Measurements from ENCODE around the gene TTYH1. TPM values are rescaled to one million over a fixed set of nuclear protein-coding genes. Genes with fewer than 3 reads are reported as not detected.

The TTYH1 gene

GRCh38 chr19:54480051-54480450 lies 64.8 kb downstream of the TTYH1 start:
- no peaks in the 10 kb centered on the region for H3K4me1 ChIP-seq (ENCODE audit: control insufficient read depth, insufficient read depth, low read length)
- no peak overlapping the region for H3K4me2 ChIP-seq (ENCODE audit: low read length)
- H3K27me3 ChIP-seq (ENCODE audit: control insufficient read depth, insufficient read depth, low read length), result peaks cover 6% of the 10 kb centered on the region
- H3K36me3 ChIP-seq (ENCODE audit: insufficient read depth, low read length), result no peaks in the 10 kb centered on the region
- H3K9me3 ChIP-seq (replicated peaks; ENCODE audit: low read length), result no peaks in the 10 kb centered on the region
- H3K4me3 ChIP-seq (ENCODE audit: low read length), result no peak overlapping the region
- no peak overlapping the region for H3K9ac ChIP-seq (ENCODE audit: low read depth, low read length)

GRCh38 chr19:54481326-54481930 lies 66.2 kb downstream of the TTYH1 start:
- no peak overlapping the region for H3K4me3 ChIP-seq (ENCODE audit: low read length)
- no peaks in the 10 kb centered on the region for H3K9me3 ChIP-seq (replicated peaks; ENCODE audit: low read length)
- H3K9ac ChIP-seq (ENCODE audit: low read depth, low read length), result no peak overlapping the region
- H3K4me1 ChIP-seq (ENCODE audit: control insufficient read depth, insufficient read depth, low read length), result no peaks in the 10 kb centered on the region
- no peaks in the 10 kb centered on the region for H3K36me3 ChIP-seq (ENCODE audit: insufficient read depth, low read length)
- H3K27me3 ChIP-seq (ENCODE audit: control insufficient read depth, insufficient read depth, low read length), result peaks cover 6% of the 10 kb centered on the region
- peak overlapping the region; percentile 25 for H3K4me2 ChIP-seq (ENCODE audit: low read length)

GRCh38 chr19:54482889-54483288 lies 67.6 kb downstream of the TTYH1 start:
- Histone ChIP-seq H3K27me3 (ENCODE audit: control insufficient read depth, insufficient read depth, low read length) (peaks cover 2% of the 10 kb centered on the region), H3K4me2 (ENCODE audit: low read length) (no peak overlapping the region), H3K9ac (ENCODE audit: low read depth, low read length) (no peak overlapping the region), H3K9me3 (replicated peaks; ENCODE audit: low read length) (no peaks in the 10 kb centered on the region), H3K4me1 (ENCODE audit: control insufficient read depth, insufficient read depth, low read length) (no peaks in the 10 kb centered on the region), H3K4me3 (ENCODE audit: low read length) (no peak overlapping the region), H3K36me3 (ENCODE audit: insufficient read depth, low read length) (no peaks in the 10 kb centered on the region)

DNA sequence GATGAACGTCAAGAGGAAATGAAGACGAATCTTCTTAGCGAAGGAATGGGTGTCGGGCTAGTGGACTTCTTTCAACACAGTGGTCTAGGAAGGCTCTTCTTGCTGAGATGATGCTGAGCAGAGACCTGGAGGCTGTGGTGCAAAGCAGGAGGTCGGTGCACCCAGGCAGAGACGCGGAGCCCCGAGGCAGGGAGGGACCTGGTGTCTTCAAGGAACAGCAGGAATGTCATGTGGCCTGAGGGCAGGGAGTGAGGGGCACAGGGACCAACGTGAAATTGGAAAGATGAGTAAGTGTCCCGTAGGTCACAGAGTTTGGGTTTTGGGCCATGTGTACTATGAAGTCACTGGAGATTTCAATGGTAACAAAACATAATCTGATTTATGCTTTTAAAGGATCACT lies 69.2 kb downstream of the TTYH1 start:
- H3K4me3 ChIP-seq (ENCODE audit: low read length), result no peak overlapping the region
- H3K27me3 ChIP-seq (ENCODE audit: control insufficient read depth, insufficient read depth, low read length), result no peaks in the 10 kb centered on the region
- H3K36me3 ChIP-seq (ENCODE audit: insufficient read depth, low read length), result no peaks in the 10 kb centered on the region
- no peak overlapping the region for H3K4me2 ChIP-seq (ENCODE audit: low read length)
- no peaks in the 10 kb centered on the region for H3K9me3 ChIP-seq (replicated peaks; ENCODE audit: low read length)
- no peaks in the 10 kb centered on the region for H3K4me1 ChIP-seq (ENCODE audit: control insufficient read depth, insufficient read depth, low read length)
- no peak overlapping the region for H3K9ac ChIP-seq (ENCODE audit: low read depth, low read length)

GRCh38 chr19:54485851-54486250 lies 70.6 kb downstream of the TTYH1 start:
- Histone ChIP-seq H3K36me3 (ENCODE audit: insufficient read depth, low read length) (no peaks in the 10 kb centered on the region), H3K4me1 (ENCODE audit: control insufficient read depth, insufficient read depth, low read length) (no peaks in the 10 kb centered on the region), H3K4me2 (ENCODE audit: low read length) (no peak overlapping the region), H3K27me3 (ENCODE audit: control insufficient read depth, insufficient read depth, low read length) (no peaks in the 10 kb centered on the region), H3K4me3 (ENCODE audit: low read length) (no peak overlapping the region), H3K9me3 (replicated peaks; ENCODE audit: low read length) (no peaks in the 10 kb centered on the region), H3K9ac (ENCODE audit: low read depth, low read length) (no peak overlapping the region)

Small RNA genes within 50 kb of the gene (small RNA-seq; reads per million reads assigned to genes)
- not detected for gene AC245884.3
